ENCODE measurements around the gene CNKSR3. TPM values are rescaled to one million over a fixed set of nuclear protein-coding genes. Genes with fewer than 3 reads are reported as not detected.

Gene CNKSR3
- polyA plus RNA-seq, 1 of the 3 experiments (the other 2 are of a cell fraction): 1.6 TPM

- no peaks in the 10 kb centered on the region for H3K9me3 ChIP-seq
- WGBS (ENCODE audit: low lambda C conversion rate): 78% methylated on average over 8 of the region's 8 CpGs
- ChIA-PET CTCF (interaction anchor here (0.7 to 1.0 kb wide), 2 partner anchors 32 to 247 kb away, joined by 3 to 4 read pairs; no protein-coding TSS in a partner anchor), POLR2A (no interaction called here)
- H2AFZ ChIP-seq (ENCODE audit: low read depth): no peak overlapping the region
- H3F3A ChIP-seq (replicated peaks; ENCODE audit: insufficient read depth): peaks cover 21% of the 10 kb centered on the region
- H3K9me2 ChIP-seq: no peaks in the 10 kb centered on the region
- H3K9ac ChIP-seq: no peak overlapping the region
- no peaks in the 10 kb centered on the region for H3K79me2 ChIP-seq (ENCODE audit: insufficient read depth)
- TF ChIP-seq TEAD4 (IDR thresholded peaks at IDR 0.05; ENCODE audit: borderline replicate concordance, insufficient read depth) (no peak), TCF12 (IDR thresholded peaks at IDR 0.05) (peak; percentile 65), EZH2phosphoT487 (IDR thresholded peaks at IDR 0.05; ENCODE audit: borderline replicate concordance, low read depth) (no peak), MEF2A (IDR thresholded peaks at IDR 0.05; ENCODE audit: borderline replicate concordance, low read depth) (no peak), RXRA (IDR thresholded peaks at IDR 0.05; ENCODE audit: borderline replicate concordance, low read depth) (peak; percentile 29; the same call in 1 of the 2 replicates), ZBTB33 (IDR thresholded peaks at IDR 0.05; ENCODE audit: borderline replicate concordance, low read depth) (no peak), NFIC (IDR thresholded peaks at IDR 0.05; ENCODE audit: borderline replicate concordance) (peak; percentile 32; the same call in 1 of the 2 replicates), YY1 (IDR thresholded peaks at IDR 0.05; ENCODE audit: low read depth) (no peak), RCOR1 (IDR thresholded peaks at IDR 0.05; ENCODE audit: low read length) (no peak), PBX3 (IDR thresholded peaks at IDR 0.05) (peak; percentile 37; the same call in 1 of the 2 replicates), JUND (IDR thresholded peaks at IDR 0.05) (peak; percentile 51), EP300 (IDR thresholded peaks at IDR 0.05; ENCODE audit: borderline replicate concordance in 1 of 2, low read depth in 1 of 2, low read length in 1 of 2) (peak in 1 of 2 experiments; percentile 58; a peak in 1 of 4 replicates), FOSL2 (IDR thresholded peaks at IDR 0.05; ENCODE audit: borderline replicate concordance, low read depth) (peak; percentile 47; the same call in 1 of the 2 replicates)
- no peak overlapping the region for H3K4me2 ChIP-seq
- H4K20me1 ChIP-seq (ENCODE audit: insufficient read depth): no peaks in the 10 kb centered on the region
- H3K4me3 ChIP-seq (ENCODE audit: low read depth in 2 of 2, low read length in 1 of 2): no peak overlapping the region
- peaks cover 6 to 14% of the 10 kb centered on the region in 2 experiments for H3K36me3 ChIP-seq (replicated peaks in 1 of 2; ENCODE audit: control insufficient read depth in 1 of 2, insufficient read depth in 2 of 2, low read length in 1 of 2)
- H3K27ac ChIP-seq (ENCODE audit: low read depth in 2 of 2, low read length in 1 of 2): peak overlapping the region in 1 of 2 experiments; percentile 24; a peak in 2 of 4 replicates
- DNase-seq: no peak
- peaks cover 2 to 25% of the 10 kb centered on the region in 2 experiments; a peak in 3 of 4 replicates for H3K4me1 ChIP-seq (ENCODE audit: control insufficient read depth in 1 of 2, insufficient read depth in 2 of 2, low read depth in 1 of 2, low read length in 1 of 2)
- H3K27me3 ChIP-seq (ENCODE audit: insufficient read depth): no peaks in the 10 kb centered on the region
Observed at GRCh38 chr6:154414021-154414813, 96.3 kb downstream of the CNKSR3 start.
